ENCODE measurements around the gene FMNL3. TPM values are rescaled to one million over a fixed set of nuclear protein-coding genes. Genes with fewer than 3 reads are reported as not detected.
"Not testable (repeated sequence)": the region's sequence is repeated elsewhere in the genome, so short reads cannot be mapped to it uniquely, and the experiment has no call there.

Gene FMNL3
- total RNA-seq, 1 experiment from 2014 or later = 1.0 TPM

GRCh38 chr12:49717800-49718199 is 10.6 kb upstream of the FMNL3 start:
- DNase-seq (ENCODE audit: low spot score) = not testable (repeated sequence)

GRCh38 chr12:49716553-49716952 is 9.3 kb upstream of the FMNL3 start:
- no peak for DNase-seq (ENCODE audit: low spot score)

GRCh38 chr12:49713952-49714351 is 6.7 kb upstream of the FMNL3 start:
- not testable (repeated sequence) for DNase-seq (ENCODE audit: low spot score)

DNA sequence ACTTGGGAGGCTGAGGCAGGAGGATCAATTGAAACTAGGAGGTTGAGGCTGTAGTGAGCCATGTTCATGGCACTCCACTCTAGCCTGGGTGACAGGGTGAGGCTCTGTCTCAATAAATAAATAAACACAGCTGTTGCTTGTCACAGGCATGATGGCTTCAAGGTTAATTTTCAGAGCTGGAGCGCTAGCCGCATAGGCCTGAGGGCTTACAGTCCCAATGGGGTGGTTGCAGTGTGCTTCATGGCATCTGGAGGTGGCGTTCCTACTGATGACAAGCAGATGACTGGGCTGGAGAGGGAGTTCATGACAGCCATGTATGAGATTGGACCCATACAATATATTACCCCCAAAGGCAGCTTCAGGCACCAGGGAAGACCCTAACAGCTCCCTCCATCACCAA is 1.6 kb upstream of the FMNL3 start:
- DNase-seq (ENCODE audit: low spot score) = no peak

GRCh38 chr12:49707812-49708147 is 575 bp upstream of the FMNL3 start:
- no peak for DNase-seq (ENCODE audit: low spot score)

DNA sequence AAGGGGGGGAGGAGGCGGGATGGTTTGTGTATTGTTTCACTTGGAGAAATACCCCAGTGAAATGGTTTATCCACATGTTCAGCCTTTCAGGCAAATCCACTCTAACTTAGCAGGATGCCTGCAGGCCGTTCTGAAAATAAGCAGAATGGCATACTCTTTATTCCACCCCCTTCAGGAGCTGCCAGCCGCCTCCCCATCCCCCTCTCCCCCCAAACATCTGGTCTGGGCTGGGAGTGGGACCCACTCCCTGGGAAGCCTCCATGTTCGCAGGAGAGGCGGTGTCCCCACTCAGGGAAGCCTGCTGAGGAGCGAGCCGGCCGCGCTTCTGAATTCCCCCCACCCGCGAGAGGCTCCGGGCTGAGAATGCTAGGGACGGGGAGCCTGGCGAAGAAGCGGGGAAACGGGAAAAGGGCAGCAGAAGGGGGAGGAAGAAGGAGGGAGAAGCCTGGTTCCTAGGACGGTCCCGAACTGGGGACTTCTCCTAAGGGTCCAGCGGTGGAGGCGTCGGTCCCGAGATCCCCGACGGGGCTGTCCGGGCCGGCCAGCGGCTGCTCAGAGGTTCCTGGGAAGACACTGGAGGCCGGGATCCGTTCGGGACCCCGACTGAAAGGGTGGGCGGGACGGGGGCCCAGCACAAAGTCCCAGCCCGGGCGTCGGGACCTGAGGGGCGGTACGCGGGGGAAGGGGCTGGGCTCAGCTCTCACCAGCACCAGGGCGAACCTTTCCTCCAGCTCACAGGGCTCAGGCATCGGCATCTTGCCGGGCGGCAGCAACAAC is 666 bp downstream of the FMNL3 start:
- no peak for DNase-seq (ENCODE audit: low spot score)

- no peak for DNase-seq (ENCODE audit: low spot score)
These were observed 1.6 kb downstream of the FMNL3 start for GRCh38 chr12:49705479-49706134.

DNA sequence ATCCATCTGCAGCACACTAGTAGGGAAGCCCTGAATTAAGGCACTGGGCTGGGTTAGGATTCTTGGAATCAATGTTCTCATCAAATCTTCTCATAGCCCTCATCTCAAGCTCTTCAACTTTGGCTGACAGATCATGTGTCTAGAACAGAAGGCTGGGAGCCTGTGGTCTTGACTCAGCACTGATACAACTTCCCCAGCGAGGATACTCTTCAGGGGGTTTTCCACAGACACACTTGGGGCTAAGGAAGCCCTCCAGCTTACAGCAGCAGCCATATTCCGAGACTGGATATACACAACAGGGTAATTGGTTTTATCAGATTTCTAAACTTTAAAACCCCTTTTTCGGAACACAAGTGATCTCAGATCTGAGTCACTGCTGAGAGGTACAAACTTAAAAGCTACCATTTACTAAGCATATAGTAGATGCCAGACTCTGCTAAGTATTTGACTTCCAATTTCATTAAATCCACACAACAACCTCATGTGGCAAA is 3.5 kb downstream of the FMNL3 start:
- DNase-seq (ENCODE audit: low spot score) = no peak

- no peak for DNase-seq (ENCODE audit: low spot score)
These were observed 4.5 kb downstream of the FMNL3 start for GRCh38 chr12:49702676-49703215.

DNA sequence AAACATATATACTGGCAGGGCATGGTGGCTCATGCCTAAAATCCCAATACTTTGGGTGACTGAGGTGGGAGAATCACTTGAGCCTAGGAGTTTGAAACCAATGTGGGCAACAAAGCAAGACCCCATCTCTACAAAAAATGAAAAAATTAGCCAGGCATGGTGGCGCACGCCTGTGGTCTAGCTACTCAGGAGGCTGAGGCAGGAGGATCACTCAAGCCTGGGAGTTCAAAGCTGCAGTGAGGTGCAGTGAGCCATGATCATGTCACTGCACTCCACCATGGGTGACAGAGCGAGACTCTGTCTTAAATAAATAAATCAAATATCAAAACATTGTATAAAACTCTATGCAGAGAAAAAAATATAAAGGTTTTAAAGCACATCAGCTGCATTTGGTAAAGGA is 5.2 kb downstream of the FMNL3 start:
- no peak for DNase-seq (ENCODE audit: low spot score)

- no peak for DNase-seq (ENCODE audit: low spot score)
These were observed 8.3 kb downstream of the FMNL3 start for GRCh38 chr12:49698619-49699545.

DNA sequence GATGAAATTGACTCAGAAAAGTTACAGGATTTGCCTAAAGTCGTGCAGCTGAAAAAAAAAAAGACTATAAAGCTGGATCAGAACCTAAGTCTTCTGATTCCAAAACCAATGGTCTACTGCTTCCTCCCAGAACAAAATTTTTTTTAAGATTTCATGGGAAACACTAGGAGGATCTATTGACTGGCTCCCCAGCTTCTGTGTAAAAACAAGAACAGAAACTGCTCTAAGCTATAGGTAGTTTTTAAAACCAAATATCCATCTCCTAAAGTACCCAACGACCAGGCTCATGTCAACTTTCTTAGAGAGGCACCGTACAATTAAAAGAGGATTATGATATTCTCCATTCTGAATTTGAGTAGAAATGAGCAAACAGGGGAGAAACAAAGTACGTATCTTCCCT is 9.4 kb downstream of the FMNL3 start:
- no peak for DNase-seq (ENCODE audit: low spot score)

- DNase-seq (ENCODE audit: low spot score) = no peak
These were observed 10.5 kb downstream of the FMNL3 start for GRCh38 chr12:49696723-49697122.

DNA sequence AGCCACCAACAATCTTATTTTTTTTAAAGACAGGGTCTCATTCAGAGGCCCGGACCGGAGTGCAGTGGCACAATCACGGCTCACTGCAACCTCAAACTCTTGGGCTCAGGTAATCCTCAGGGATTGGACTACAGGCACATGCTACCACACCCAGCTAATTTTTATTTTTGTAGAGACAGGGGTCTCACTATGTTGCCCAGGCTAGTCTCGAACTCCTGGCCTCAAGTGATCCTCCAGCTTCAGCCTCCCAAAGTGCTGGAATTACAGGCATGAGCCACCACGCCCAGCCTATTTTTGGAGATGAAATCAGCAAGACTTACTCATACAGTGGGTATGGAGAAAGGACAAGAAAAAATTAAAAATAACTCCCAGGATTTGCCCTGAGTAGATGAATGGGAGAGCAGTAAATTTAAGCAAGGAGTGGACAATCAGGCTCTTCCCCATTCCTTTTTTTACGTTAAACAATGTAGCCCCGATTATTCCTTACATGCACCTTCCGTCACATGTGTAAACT is 13.2 kb downstream of the FMNL3 start:
- no peak for DNase-seq (ENCODE audit: low spot score)

DNA sequence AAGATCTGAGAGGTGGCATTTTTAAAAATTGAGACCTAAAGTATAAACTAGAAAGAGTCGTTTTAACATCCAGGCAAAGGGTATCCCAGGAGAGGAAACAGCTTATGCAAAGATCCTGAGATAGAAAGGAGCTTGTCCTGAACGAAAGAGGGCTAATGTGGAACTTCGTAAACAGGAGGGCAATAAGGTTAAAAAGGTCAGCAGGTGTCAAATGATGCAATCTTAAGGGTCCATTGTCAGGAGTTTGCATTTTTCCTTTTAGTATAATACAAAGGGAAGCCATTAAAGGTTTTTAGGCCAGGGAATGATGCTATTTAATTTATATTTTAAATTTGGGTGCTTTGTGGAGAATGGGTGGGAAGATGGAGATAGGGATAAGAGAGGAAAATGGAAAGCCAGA is 14.4 kb downstream of the FMNL3 start:
- no peak for DNase-seq (ENCODE audit: low spot score)

DNA sequence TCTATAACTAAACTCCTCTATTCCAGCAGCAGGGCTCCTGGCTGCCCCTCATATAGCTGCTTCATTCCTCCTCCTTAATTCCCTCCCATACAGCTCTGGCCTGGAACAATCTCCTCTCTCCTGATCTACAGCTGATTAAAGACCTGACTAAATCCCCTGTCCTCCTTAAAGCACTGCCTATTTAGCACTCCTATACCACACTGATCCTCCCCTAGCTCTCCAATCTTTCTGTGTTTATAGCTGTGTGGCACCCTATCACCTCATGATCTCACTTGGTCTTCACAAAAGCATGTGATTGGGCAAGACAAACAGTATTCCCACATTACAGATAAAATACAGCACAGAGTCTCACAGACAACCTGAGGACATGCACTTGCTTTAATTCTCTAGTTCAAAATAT is 17.4 kb downstream of the FMNL3 start:
- no peak for DNase-seq (ENCODE audit: low spot score)

- DNase-seq (ENCODE audit: low spot score) = no peak
These were observed 18.0 kb downstream of the FMNL3 start for GRCh38 chr12:49689237-49689636.

- peak; percentile 19 for DNase-seq (ENCODE audit: low spot score)
These were observed 19.3 kb downstream of the FMNL3 start for GRCh38 chr12:49687941-49688340.

- no peak for DNase-seq (ENCODE audit: low spot score)
These were observed 22.8 kb downstream of the FMNL3 start for GRCh38 chr12:49684310-49684854.

GRCh38 chr12:49683599-49684309 is 23.5 kb downstream of the FMNL3 start:
- DNase-seq (ENCODE audit: low spot score) = no peak

DNA sequence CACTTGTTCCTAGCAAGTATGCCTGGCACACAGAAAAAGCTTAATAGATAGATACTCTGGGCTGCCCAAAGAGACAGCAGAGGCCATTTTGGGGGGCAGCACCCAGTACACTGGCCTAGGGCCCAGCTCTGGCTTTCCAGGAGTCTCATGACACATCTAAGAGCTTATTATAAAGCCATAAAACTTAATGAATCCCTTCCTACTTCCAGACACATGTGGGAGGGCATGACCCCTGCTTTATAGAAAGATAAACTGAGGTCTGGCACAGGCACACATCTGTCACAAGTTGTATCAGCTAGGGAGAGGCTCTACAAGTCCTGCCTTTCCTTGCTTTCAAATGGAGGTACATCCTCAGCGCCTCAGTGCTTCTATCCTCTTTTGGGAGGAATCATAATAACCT is 27.1 kb downstream of the FMNL3 start:
- DNase-seq (ENCODE audit: low spot score) = no peak

Measured in HT-29 (cell line).